GM18861 (cell line): ENCODE results near the gene TNFSF15.

Experiments used
- ATAC-seq: cut with Tn5 transposase; IDR thresholded peaks from one replicate; pipeline ENCODE4 v1.9.1; 2021; ENCODE audit not compliant: unreplicated experiment

Gene TNFSF15

GRCh38 chr9:114825126-114825795 lies 19.4 kb upstream of the TNFSF15 start:
- no peak for ATAC-seq

GRCh38 chr9:114824110-114824509 lies 18.3 kb upstream of the TNFSF15 start:
- ATAC-seq: no peak

GRCh38 chr9:114823441-114823840 lies 17.6 kb upstream of the TNFSF15 start:
- no peak for ATAC-seq

- ATAC-seq: no peak
Measured at GRCh38 chr9:114822708-114823107, 16.9 kb upstream of the TNFSF15 start.

- no peak for ATAC-seq
Measured at GRCh38 chr9:114820776-114821501, 15.1 kb upstream of the TNFSF15 start.

GRCh38 chr9:114818178-114818577 lies 12.3 kb upstream of the TNFSF15 start:
- ATAC-seq: no peak

- no peak for ATAC-seq
Measured at GRCh38 chr9:114813717-114814418, 8.0 kb upstream of the TNFSF15 start.

GRCh38 chr9:114811966-114812636 lies 6.3 kb upstream of the TNFSF15 start:
- no peak for ATAC-seq

- no peak for ATAC-seq
Measured at GRCh38 chr9:114811301-114811700, 5.5 kb upstream of the TNFSF15 start.

GRCh38 chr9:114810614-114811013 lies 4.8 kb upstream of the TNFSF15 start:
- no peak for ATAC-seq

- peak; percentile 53 for ATAC-seq
Measured at GRCh38 chr9:114806526-114806900, 674 bp upstream of the TNFSF15 start.

GRCh38 chr9:114804505-114804904 lies 1.3 kb downstream of the TNFSF15 start:
- no peak for ATAC-seq

GRCh38 chr9:114803479-114804265 lies 2.2 kb downstream of the TNFSF15 start:
- no peak for ATAC-seq

- no peak for ATAC-seq
Measured at GRCh38 chr9:114799925-114800324, 5.9 kb downstream of the TNFSF15 start.

GRCh38 chr9:114799441-114799840 lies 6.4 kb downstream of the TNFSF15 start:
- no peak for ATAC-seq

GRCh38 chr9:114798780-114799427 lies 6.9 kb downstream of the TNFSF15 start:
- no peak for ATAC-seq

- ATAC-seq: no peak
Measured at GRCh38 chr9:114798101-114798500, 7.7 kb downstream of the TNFSF15 start.

- ATAC-seq: no peak
Measured at GRCh38 chr9:114792396-114792795, 13.4 kb downstream of the TNFSF15 start.

- ATAC-seq: no peak
Measured at GRCh38 chr9:114791736-114792135, 14.1 kb downstream of the TNFSF15 start.

GRCh38 chr9:114791312-114791711 lies 14.5 kb downstream of the TNFSF15 start:
- no peak for ATAC-seq
